ENCODE data around the gene BTRC.
"Not testable (repeated sequence)": the region's sequence is repeated elsewhere in the genome, so short reads cannot be mapped to it uniquely, and the experiment has no call there.

Gene BTRC

GRCh38 chr10:101585841-101586240 is 231.9 kb downstream of the BTRC start:
- ATAC-seq = no peak
- TF ChIP-seq CSRNP3 (CRISPR knock-in tag; IDR thresholded peaks at IDR 0.05) (no peak), ZFP3 (CRISPR knock-in tag; IDR thresholded peaks at IDR 0.05) (no peak)

- peak; percentile 98 for ATAC-seq
- TF ChIP-seq GLIS3 (CRISPR knock-in tag; IDR thresholded peaks at IDR 0.05) (no peak), CSRNP3 (CRISPR knock-in tag; IDR thresholded peaks at IDR 0.05) (no peak), SNAI2 (CRISPR knock-in tag; IDR thresholded peaks at IDR 0.05) (no peak)
These were observed 234.0 kb downstream of the BTRC start, which contains the start of the genes DPCD and POLL for GRCh38 chr10:101587725-101588653. DPCD (plus strand) TSS chr10:101588321; CDS start chr10:101588337, 16 bp downstream. POLL (minus strand) TSS chr10:101588257; CDS start chr10:101587360, 897 bp downstream.

- TF ChIP-seq SNAI2 (CRISPR knock-in tag; IDR thresholded peaks at IDR 0.05) = no peak
- TF ChIP-seq ZFP3 (CRISPR knock-in tag; IDR thresholded peaks at IDR 0.05) = no peak
- no peak for TF ChIP-seq CSDC2 (CRISPR knock-in tag; IDR thresholded peaks at IDR 0.05)
- TF ChIP-seq ZNF8 (CRISPR knock-in tag; IDR thresholded peaks at IDR 0.05) = no peak
- peak; percentile 64 for ATAC-seq
These were observed 234.9 kb downstream of the BTRC start for GRCh38 chr10:101588879-101589278.

DNA sequence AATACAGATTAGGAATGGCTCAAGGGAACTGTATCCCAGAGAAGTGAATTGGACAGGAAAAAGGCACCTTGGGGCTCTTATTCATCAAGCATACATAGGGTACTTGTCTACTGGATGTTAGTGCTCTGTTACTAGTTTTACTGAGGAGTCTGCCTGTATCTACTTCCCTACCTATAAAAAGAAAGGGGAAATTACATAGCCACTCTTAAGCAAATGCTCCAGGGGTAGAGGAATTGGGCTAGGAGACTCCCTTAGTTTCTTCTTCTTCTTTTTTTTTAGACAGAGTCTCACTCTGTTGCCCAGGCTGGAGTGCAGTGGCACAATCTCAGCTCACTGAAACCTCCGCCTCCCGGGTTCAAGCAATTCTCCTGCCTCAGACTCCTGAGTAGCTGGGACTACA is 239.4 kb downstream of the BTRC start:
- not testable (repeated sequence) for ATAC-seq

- ATAC-seq = no peak
- no peak for TF ChIP-seq OSR1 (CRISPR knock-in tag; IDR thresholded peaks at IDR 0.05)
- TF ChIP-seq CREB5 (CRISPR knock-in tag; IDR thresholded peaks at IDR 0.05; ENCODE audit: low read depth) = no peak
- no peak for TF ChIP-seq TOX (CRISPR knock-in tag; IDR thresholded peaks at IDR 0.05; ENCODE audit: borderline replicate concordance)
- no peak for TF ChIP-seq CSDC2 (CRISPR knock-in tag; IDR thresholded peaks at IDR 0.05)
- TF ChIP-seq, protein P1, sequence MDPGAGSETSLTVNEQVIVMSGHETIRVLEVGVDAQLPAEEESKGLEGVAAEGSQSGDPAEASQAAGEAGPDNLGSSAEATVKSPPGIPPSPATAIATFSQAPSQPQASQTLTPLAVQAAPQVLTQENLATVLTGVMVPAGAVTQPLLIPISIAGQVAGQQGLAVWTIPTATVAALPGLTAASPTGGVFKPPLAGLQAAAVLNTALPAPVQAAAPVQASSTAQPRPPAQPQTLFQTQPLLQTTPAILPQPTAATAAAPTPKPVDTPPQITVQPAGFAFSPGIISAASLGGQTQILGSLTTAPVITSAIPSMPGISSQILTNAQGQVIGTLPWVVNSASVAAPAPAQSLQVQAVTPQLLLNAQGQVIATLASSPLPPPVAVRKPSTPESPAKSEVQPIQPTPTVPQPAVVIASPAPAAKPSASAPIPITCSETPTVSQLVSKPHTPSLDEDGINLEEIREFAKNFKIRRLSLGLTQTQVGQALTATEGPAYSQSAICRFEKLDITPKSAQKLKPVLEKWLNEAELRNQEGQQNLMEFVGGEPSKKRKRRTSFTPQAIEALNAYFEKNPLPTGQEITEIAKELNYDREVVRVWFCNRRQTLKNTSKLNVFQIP (CRISPR knock-in tag; IDR thresholded peaks at IDR 0.05; ENCODE audit: borderline replicate concordance, low read depth) = no peak
- TF ChIP-seq ISL1 (CRISPR knock-in tag; IDR thresholded peaks at IDR 0.05) = no peak
- TF ChIP-seq TCF4 (CRISPR knock-in tag; IDR thresholded peaks at IDR 0.05; ENCODE audit: borderline replicate concordance) = no peak
- TF ChIP-seq SNAI2 (CRISPR knock-in tag; IDR thresholded peaks at IDR 0.05) = no peak
- no peak for TF ChIP-seq ARNTL (CRISPR knock-in tag; IDR thresholded peaks at IDR 0.05; ENCODE audit: borderline replicate concordance, low read depth)
- no peak for TF ChIP-seq ZNF565 (CRISPR knock-in tag; conservative IDR thresholded peaks at IDR 0.05; ENCODE audit: low read depth)
- TF ChIP-seq BACH2 (CRISPR knock-in tag; IDR thresholded peaks at IDR 0.05; ENCODE audit: borderline replicate concordance) = no peak
- TF ChIP-seq ZNF70 (CRISPR knock-in tag; IDR thresholded peaks at IDR 0.05) = no peak
- TF ChIP-seq ZC3H10 (CRISPR knock-in tag; IDR thresholded peaks at IDR 0.05) = no peak
- TF ChIP-seq ZNF8 (CRISPR knock-in tag; IDR thresholded peaks at IDR 0.05) = no peak
- TF ChIP-seq GLIS3 (CRISPR knock-in tag; IDR thresholded peaks at IDR 0.05) = no peak
- no peak for TF ChIP-seq ZFP3 (CRISPR knock-in tag; IDR thresholded peaks at IDR 0.05)
- TF ChIP-seq, protein P2, sequence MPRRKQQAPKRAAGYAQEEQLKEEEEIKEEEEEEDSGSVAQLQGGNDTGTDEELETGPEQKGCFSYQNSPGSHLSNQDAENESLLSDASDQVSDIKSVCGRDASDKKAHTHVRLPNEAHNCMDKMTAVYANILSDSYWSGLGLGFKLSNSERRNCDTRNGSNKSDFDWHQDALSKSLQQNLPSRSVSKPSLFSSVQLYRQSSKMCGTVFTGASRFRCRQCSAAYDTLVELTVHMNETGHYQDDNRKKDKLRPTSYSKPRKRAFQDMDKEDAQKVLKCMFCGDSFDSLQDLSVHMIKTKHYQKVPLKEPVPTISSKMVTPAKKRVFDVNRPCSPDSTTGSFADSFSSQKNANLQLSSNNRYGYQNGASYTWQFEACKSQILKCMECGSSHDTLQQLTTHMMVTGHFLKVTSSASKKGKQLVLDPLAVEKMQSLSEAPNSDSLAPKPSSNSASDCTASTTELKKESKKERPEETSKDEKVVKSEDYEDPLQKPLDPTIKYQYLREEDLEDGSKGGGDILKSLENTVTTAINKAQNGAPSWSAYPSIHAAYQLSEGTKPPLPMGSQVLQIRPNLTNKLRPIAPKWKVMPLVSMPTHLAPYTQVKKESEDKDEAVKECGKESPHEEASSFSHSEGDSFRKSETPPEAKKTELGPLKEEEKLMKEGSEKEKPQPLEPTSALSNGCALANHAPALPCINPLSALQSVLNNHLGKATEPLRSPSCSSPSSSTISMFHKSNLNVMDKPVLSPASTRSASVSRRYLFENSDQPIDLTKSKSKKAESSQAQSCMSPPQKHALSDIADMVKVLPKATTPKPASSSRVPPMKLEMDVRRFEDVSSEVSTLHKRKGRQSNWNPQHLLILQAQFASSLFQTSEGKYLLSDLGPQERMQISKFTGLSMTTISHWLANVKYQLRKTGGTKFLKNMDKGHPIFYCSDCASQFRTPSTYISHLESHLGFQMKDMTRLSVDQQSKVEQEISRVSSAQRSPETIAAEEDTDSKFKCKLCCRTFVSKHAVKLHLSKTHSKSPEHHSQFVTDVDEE (CRISPR knock-in tag; IDR thresholded peaks at IDR 0.05) = no peak
These were observed 241.8 kb downstream of the BTRC start for GRCh38 chr10:101595591-101596433.
